AG09309 (cell line): ENCODE data around the gene TSPAN9.
A peak's percentile ranks its signal among the peaks of the same experiment; 100 is the strongest.

Experiments
- DNase-seq: peaks from one replicate; pipeline ENCODE4 v3.0.0-alpha.2; 2010; ENCODE audit warnings: low read depth
- H3K4me3 ChIP-seq: 2 replicates; pipeline ENCODE4 v1.5.1; 2011; ENCODE audit warnings: mild to moderate bottlenecking, low read depth, low read length, moderate library complexity; ENCODE audit not compliant: control insufficient read depth
- TF ChIP-seq, protein P1 (sequence below): IDR thresholded peaks from 2 replicates; pipeline ENCODE4 v1.5.1; 2011; ENCODE audit warnings: mild to moderate bottlenecking, low read depth, low read length, inconsistent platforms; ENCODE audit not compliant: insufficient read depth, control insufficient read depth; ENCODE audit errors: missing control alignments

TSPAN9 gene

GRCh38 chr12:3302401-3303041 is 225.3 kb downstream of the TSPAN9 start:
- TF ChIP-seq, protein P1, sequence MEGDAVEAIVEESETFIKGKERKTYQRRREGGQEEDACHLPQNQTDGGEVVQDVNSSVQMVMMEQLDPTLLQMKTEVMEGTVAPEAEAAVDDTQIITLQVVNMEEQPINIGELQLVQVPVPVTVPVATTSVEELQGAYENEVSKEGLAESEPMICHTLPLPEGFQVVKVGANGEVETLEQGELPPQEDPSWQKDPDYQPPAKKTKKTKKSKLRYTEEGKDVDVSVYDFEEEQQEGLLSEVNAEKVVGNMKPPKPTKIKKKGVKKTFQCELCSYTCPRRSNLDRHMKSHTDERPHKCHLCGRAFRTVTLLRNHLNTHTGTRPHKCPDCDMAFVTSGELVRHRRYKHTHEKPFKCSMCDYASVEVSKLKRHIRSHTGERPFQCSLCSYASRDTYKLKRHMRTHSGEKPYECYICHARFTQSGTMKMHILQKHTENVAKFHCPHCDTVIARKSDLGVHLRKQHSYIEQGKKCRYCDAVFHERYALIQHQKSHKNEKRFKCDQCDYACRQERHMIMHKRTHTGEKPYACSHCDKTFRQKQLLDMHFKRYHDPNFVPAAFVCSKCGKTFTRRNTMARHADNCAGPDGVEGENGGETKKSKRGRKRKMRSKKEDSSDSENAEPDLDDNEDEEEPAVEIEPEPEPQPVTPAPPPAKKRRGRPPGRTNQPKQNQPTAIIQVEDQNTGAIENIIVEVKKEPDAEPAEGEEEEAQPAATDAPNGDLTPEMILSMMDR = no peak
- H3K4me3 ChIP-seq = no peak overlapping the region
- DNase-seq = no peak

GRCh38 chr12:3303410-3304136 is 226.4 kb downstream of the TSPAN9 start:
- no peak overlapping the region for H3K4me3 ChIP-seq
- DNase-seq = no peak
- TF ChIP-seq, protein P1 = peak; percentile 20

GRCh38 chr12:3304436-3305165 is 227.4 kb downstream of the TSPAN9 start:
- peak; percentile 27 for DNase-seq
- TF ChIP-seq, protein P1 = no peak
- no peak overlapping the region for H3K4me3 ChIP-seq

- TF ChIP-seq, protein P1 = no peak
- H3K4me3 ChIP-seq = no peak overlapping the region
- no peak for DNase-seq
These were observed 228.3 kb downstream of the TSPAN9 start for GRCh38 chr12:3305464-3305863.

GRCh38 chr12:3305904-3306619 is 228.9 kb downstream of the TSPAN9 start:
- H3K4me3 ChIP-seq = no peak overlapping the region
- TF ChIP-seq, protein P1 = no peak

DNA sequence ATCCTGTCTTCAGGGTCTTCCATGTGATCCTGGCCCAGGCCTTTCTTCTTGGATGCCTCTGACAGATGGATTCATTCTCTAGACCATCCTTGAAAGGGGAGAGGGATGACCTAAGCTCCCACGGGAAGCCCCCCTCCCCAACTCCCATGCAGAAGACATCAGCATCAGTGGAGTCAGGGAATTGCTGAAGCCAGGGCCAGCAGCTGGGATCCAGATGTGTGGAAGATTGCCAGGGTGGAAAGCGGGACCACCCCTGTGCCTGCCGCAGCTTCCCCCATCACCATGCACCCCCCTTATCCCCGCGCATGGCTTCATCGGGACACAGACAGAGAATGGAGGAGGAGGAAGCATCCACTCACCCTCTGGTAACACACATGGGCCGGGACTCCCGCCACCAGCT is 230.2 kb downstream of the TSPAN9 start:
- H3K4me3 ChIP-seq = no peak overlapping the region
- TF ChIP-seq, protein P1 = no peak
- DNase-seq = no peak

More at GRCh38 chr12:3305904-3306619, 228.9 kb downstream of the TSPAN9 start:
- no peak for DNase-seq
